Testis (tissue), 2 donors: ENCODE measurements around the gene CASTOR1.

Experiments
- POLR2A ChIP-seq: fragments of 450-650 bp; IDR thresholded peaks from one replicate; pipeline ENCODE4 v1.6.1; 2017; ENCODE audit warnings: antibody characterized with exemption, mild to moderate bottlenecking, moderate library complexity
- TF ChIP-seq, protein P1 (sequence below), 3 experiments: fragments of 450-650 bp in 2 of 3; fragments of 200-600 bp in 1 of 3; sonication (generic) in 1 of 3; IDR thresholded peaks; one replicate each; pipeline ENCODE4 v1.5.1; 2016 to 2019; ENCODE audit warnings: antibody characterized with exemption in 3 of 3, mild to moderate bottlenecking in 2 of 3, moderate library complexity in 1 of 3

DNA sequence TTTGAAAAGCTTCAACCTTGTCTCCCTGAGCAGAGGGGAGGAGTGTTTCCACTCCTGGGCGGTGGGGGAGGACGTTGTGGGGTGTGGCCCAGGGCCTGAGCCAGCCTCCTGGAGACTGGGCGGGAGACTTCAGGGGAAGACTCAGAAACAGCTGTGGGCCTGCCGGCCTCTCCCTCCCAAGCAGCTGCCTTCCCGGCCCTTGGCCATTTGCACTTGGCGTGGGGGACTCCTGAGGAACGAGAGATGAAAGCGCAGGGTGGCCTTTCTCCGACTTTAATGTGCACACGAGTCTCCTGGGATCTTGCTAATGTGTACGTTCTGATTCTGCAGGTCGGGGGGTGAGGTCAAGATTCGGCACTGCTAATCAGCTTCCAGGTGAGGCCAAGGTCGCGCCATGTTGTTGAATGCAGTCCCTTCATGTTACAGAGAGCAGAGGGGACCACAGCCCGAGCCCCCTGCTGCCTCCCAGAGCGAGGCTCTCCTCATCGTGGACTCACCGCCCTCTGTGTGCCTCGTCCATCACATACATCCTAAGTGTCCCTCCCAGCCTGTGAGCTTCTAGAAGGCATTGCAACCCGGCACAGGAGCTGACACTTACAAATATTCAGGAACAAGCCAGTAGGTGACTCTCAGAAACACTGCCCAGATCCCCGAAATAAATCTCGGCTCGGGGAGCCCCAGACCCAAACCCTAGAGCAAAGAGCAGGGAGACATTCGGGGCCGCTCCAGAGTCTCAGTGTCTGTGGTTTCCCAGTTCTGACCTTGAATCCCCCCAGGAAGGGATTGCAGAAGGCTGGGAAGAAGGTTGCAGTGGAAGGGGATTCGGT is 50.4 kb downstream of the CASTOR1 start:
- TF ChIP-seq, protein P1, sequence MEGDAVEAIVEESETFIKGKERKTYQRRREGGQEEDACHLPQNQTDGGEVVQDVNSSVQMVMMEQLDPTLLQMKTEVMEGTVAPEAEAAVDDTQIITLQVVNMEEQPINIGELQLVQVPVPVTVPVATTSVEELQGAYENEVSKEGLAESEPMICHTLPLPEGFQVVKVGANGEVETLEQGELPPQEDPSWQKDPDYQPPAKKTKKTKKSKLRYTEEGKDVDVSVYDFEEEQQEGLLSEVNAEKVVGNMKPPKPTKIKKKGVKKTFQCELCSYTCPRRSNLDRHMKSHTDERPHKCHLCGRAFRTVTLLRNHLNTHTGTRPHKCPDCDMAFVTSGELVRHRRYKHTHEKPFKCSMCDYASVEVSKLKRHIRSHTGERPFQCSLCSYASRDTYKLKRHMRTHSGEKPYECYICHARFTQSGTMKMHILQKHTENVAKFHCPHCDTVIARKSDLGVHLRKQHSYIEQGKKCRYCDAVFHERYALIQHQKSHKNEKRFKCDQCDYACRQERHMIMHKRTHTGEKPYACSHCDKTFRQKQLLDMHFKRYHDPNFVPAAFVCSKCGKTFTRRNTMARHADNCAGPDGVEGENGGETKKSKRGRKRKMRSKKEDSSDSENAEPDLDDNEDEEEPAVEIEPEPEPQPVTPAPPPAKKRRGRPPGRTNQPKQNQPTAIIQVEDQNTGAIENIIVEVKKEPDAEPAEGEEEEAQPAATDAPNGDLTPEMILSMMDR (IDR thresholded peaks at IDR 0.05) = no peak
- TF ChIP-seq POLR2A = no peak
